GM12865 (cell line): Measurements from ENCODE around the gene HAND2.

Source experiments
- DNase-seq: peaks from one replicate; pipeline ENCODE4 v3.0.0; 2010; ENCODE audit warnings: low read depth
- H3K4me3 ChIP-seq: 2 replicates; pipeline ENCODE4 v1.5.1; 2011; ENCODE audit warnings: mild to moderate bottlenecking, low read depth, low read length, control low read depth
- CTCF ChIP-seq: IDR thresholded peaks from 2 replicates; pipeline ENCODE4 v1.5.1; 2011; ENCODE audit warnings: low read length, control low read depth, low read depth, inconsistent platforms; ENCODE audit not compliant: insufficient read depth; ENCODE audit errors: missing control alignments

HAND2 gene

GRCh38 chr4:173526027-173526482, 4.0 kb downstream of the HAND2 start:
- DNase-seq = no peak
- no peak for TF ChIP-seq CTCF
- no peak overlapping the region for H3K4me3 ChIP-seq

GRCh38 chr4:173525118-173526011, 4.7 kb downstream of the HAND2 start:
- DNase-seq = no peak
- no peak for TF ChIP-seq CTCF
- no peak overlapping the region for H3K4me3 ChIP-seq

- TF ChIP-seq CTCF = no peak
- no peak overlapping the region for H3K4me3 ChIP-seq
- DNase-seq = no peak
Observed at GRCh38 chr4:173524218-173525117, 5.6 kb downstream of the HAND2 start.

GRCh38 chr4:173522951-173523395, 7.1 kb downstream of the HAND2 start:
- TF ChIP-seq CTCF = no peak
- DNase-seq = no peak
- H3K4me3 ChIP-seq = no peak overlapping the region

- TF ChIP-seq CTCF = no peak
- H3K4me3 ChIP-seq = no peak overlapping the region
- no peak for DNase-seq
Observed at GRCh38 chr4:173522160-173522950, 7.7 kb downstream of the HAND2 start.

- no peak for DNase-seq
- TF ChIP-seq CTCF = no peak
- no peak overlapping the region for H3K4me3 ChIP-seq
Observed at GRCh38 chr4:173521467-173522159, 8.4 kb downstream of the HAND2 start.
